GM12892 (cell line): ENCODE data around the gene CAMK1D.

Experiments
- DNase-seq: peaks from one replicate; pipeline ENCODE4 v3.0.0; 2011; ENCODE audit not compliant: insufficient read length
- FAIRE-seq: peaks from 2 replicates; lab custom pipeline; 2011; peaks lifted over from hg19 to GRCh38; lab: Jason Lieb, UNC
- POLR2A ChIP-seq: IDR thresholded peaks from 2 replicates; pipeline ENCODE4 v1.6.1; 2011; ENCODE audit warnings: low read depth, low read length, control low read depth
- POLR2AphosphoS5 ChIP-seq: IDR thresholded peaks from 2 replicates; pipeline ENCODE4 v1.6.1; 2011; ENCODE audit warnings: low read depth, low read length, control low read depth
- TAF1 ChIP-seq: IDR thresholded peaks from 2 replicates; pipeline ENCODE4 v1.6.1; 2011; ENCODE audit warnings: low read depth, mild to moderate bottlenecking, control low read depth, low read length, borderline replicate concordance

The CAMK1D gene

GRCh38 chr10:12699258-12699700, 349.9 kb downstream of the CAMK1D start:
- no peak for TF ChIP-seq POLR2AphosphoS5
- TF ChIP-seq TAF1, result no peak
- TF ChIP-seq POLR2A, result no peak
- no peak for FAIRE-seq
- DNase-seq, result no peak

GRCh38 chr10:12699781-12700556, 350.6 kb downstream of the CAMK1D start:
- TF ChIP-seq TAF1, result no peak
- no peak for TF ChIP-seq POLR2A
- no peak for TF ChIP-seq POLR2AphosphoS5
- FAIRE-seq, result no peak

GRCh38 chr10:12700557-12700874, 351.2 kb downstream of the CAMK1D start:
- DNase-seq (no peak), FAIRE-seq (no peak)

More at GRCh38 chr10:12699781-12700556, 350.6 kb downstream of the CAMK1D start:
- DNase-seq, result no peak

GRCh38 chr10:12701696-12702095, 352.3 kb downstream of the CAMK1D start:
- no peak for FAIRE-seq
- TF ChIP-seq TAF1, result no peak

More at GRCh38 chr10:12700557-12700874, 351.2 kb downstream of the CAMK1D start:
- no peak for TF ChIP-seq POLR2AphosphoS5
- TF ChIP-seq POLR2A, result no peak
- TF ChIP-seq TAF1, result no peak

GRCh38 chr10:12702215-12702770, 352.9 kb downstream of the CAMK1D start:
- FAIRE-seq (no peak), DNase-seq (no peak)
- no peak for TF ChIP-seq POLR2AphosphoS5

More at GRCh38 chr10:12701696-12702095, 352.3 kb downstream of the CAMK1D start:
- no peak for DNase-seq

- no peak for FAIRE-seq
- TF ChIP-seq TAF1 (no peak), POLR2A (no peak), POLR2AphosphoS5 (no peak)
- no peak for DNase-seq
These were observed 353.8 kb downstream of the CAMK1D start for GRCh38 chr10:12703126-12703525.

- no peak for TF ChIP-seq POLR2AphosphoS5
- TF ChIP-seq POLR2A, result no peak
- TF ChIP-seq TAF1, result no peak
- FAIRE-seq, result no peak
- DNase-seq, result no peak
These were observed 354.5 kb downstream of the CAMK1D start for GRCh38 chr10:12703813-12704212.

GRCh38 chr10:12704488-12704887, 355.1 kb downstream of the CAMK1D start:
- no peak for DNase-seq
- FAIRE-seq, result no peak
- no peak for TF ChIP-seq POLR2AphosphoS5
- no peak for TF ChIP-seq TAF1
- TF ChIP-seq POLR2A, result no peak

GRCh38 chr10:12705943-12706342, 356.6 kb downstream of the CAMK1D start:
- DNase-seq (no peak), FAIRE-seq (no peak)
- TF ChIP-seq POLR2A (no peak), TAF1 (no peak), POLR2AphosphoS5 (no peak)

GRCh38 chr10:12707461-12708185, 358.3 kb downstream of the CAMK1D start:
- DNase-seq (no peak), FAIRE-seq (peak; percentile 63)
- TF ChIP-seq POLR2A (no peak), TAF1 (no peak), POLR2AphosphoS5 (no peak)

- FAIRE-seq (no peak), DNase-seq (no peak)
- TF ChIP-seq POLR2A (no peak), TAF1 (no peak), POLR2AphosphoS5 (no peak)
These were observed 359.7 kb downstream of the CAMK1D start for GRCh38 chr10:12709000-12709401.
